ENCODE data around the gene TMEM150A. TPM values are rescaled to one million over a fixed set of nuclear protein-coding genes. Genes with fewer than 3 reads are reported as not detected.

Gene TMEM150A
- total and polyA plus RNA-seq, 2 of the 13 experiments (the other 11 are each of a cell fraction or from before 2014, with no cell fraction given), result 30.1 to 70.4 TPM

DNA sequence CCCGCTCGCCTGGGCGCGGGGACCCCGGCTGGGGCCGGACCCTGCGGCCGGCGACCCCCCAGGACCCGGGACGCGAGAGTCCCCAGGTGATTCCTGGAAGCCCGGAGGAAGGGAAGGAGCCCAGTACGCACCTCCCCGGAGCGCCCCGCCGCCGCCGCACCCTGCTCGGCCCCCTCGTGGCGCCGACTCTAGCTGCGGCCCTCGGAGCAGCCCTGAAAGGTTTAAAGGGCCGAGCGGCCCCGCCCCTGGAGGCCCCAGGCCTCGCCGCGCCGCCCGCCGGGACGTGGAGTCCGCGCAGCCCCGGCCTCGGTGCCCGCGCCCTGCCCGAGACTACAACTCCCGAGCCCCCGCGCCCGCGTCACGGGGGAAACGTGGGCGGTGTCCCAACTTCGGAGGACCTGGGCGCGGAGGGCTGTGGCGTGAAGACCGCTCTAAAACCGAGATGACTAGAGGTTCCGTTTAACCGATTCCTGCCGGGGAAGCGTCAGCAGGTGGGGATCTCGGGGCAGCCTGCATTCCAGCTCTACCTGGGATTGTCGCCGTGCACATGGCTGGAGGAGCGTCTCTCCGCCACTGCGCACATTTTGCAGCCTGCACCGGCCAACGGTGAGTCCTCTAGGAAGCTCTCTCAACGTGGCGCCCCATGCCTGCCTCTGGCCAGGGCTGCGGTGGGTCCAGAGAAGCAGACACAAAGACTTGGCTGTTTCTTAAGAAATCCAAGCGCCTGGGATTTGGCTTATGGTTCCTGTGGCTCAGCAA is at the start of gene TMEM150A (continued):
- TF ChIP-seq RXRB (CRISPR knock-in tag; IDR thresholded peaks at IDR 0.05; ENCODE audit: borderline replicate concordance), result peak; percentile 8; the same call in 1 of the 2 replicates
- no peak for TF ChIP-seq ZBTB34 (CRISPR knock-in tag; IDR thresholded peaks at IDR 0.05)
- TF ChIP-seq, protein P1, sequence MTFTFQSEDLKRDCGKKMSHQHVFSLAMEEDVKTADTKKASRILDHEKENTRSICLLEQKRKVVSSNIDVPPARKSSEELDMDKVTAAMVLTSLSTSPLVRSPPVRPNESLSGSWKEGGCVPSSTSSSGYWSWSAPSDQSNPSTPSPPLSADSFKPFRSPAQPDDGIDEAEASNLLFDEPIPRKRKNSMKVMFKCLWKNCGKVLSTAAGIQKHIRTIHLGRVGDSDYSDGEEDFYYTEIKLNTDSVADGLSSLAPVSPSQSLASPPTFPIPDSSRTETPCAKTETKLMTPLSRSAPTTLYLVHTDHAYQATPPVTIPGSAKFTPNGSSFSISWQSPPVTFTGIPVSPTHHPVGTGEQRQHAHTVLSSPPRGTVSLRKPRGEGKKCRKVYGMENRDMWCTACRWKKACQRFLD (CRISPR knock-in tag; IDR thresholded peaks at IDR 0.05; ENCODE audit: borderline replicate concordance), result no peak
- no peak for TF ChIP-seq PAXIP1 (CRISPR knock-in tag; conservative IDR thresholded peaks at IDR 0.05)
- TF ChIP-seq KIAA2018 (CRISPR knock-in tag; IDR thresholded peaks at IDR 0.05; ENCODE audit: borderline replicate concordance), result no peak
- no peak for TF ChIP-seq ATF5 (CRISPR knock-in tag; IDR thresholded peaks at IDR 0.05; ENCODE audit: low read depth)
- no peak for TF ChIP-seq TAF15 (IDR thresholded peaks at IDR 0.05; ENCODE audit: low read depth, low read length, poor library complexity, severe bottlenecking)
- TF ChIP-seq ELF4 (CRISPR knock-in tag; IDR thresholded peaks at IDR 0.05; ENCODE audit: borderline replicate concordance), result no peak
- no peak; the same call in 1 of the 2 replicates for TF ChIP-seq HOXD1 (CRISPR knock-in tag; IDR thresholded peaks at IDR 0.05)
- peak; percentile 87; the same call in 1 of the 2 replicates for TF ChIP-seq DR1 (CRISPR knock-in tag; IDR thresholded peaks at IDR 0.05)
